Endothelial cell of umbilical vein (primary cell): ENCODE results near the gene KCNH6. TPM values are rescaled to one million over a fixed set of nuclear protein-coding genes. Genes with fewer than 3 reads are reported as not detected.

Experiments used
- BruUV-seq: library from RNA; stranded (reverse); fragments of 400-500 nt; replicated peaks from 2 replicates; lab custom pipeline; 2021; lab: Mats Ljungman, UMichigan
- CTCF ChIA-PET: fragments of 300-600, 350-600 bp; sonication (Branson Sonifier 250); formaldehyde crosslinking; loops from one replicate; lab custom pipeline; 2021; ENCODE audit warnings: antibody characterized with exemption, inconsistent platforms; lab: Charles Lee
- POLR2A ChIA-PET: fragments of 300-600, 350-600 bp; sonication (Branson Sonifier 250); formaldehyde crosslinking; loops from one replicate; lab custom pipeline; 2021; ENCODE audit warnings: antibody characterized with exemption, inconsistent platforms; lab: Charles Lee
- DNase-seq: peaks from one replicate; pipeline ENCODE4 v3.0.0-alpha.2; 2011; ENCODE audit warnings: low read depth, low spot score
- FAIRE-seq: peaks from 2 replicates; lab custom pipeline; 2011; peaks lifted over from hg19 to GRCh38; lab: Jason Lieb, UNC
- H2AFZ ChIP-seq: 2 replicates; pipeline ENCODE4 v1.6.0; 2012; ENCODE audit warnings: low read depth, low read length, control low read depth, inconsistent platforms
- H3K27ac ChIP-seq: 2 replicates; pipeline ENCODE4 v1.5.1; 2011; ENCODE audit warnings: low read depth, mild to moderate bottlenecking, control low read depth, low read length, moderate library complexity; ENCODE audit not compliant: insufficient read depth
- H3K27me3 ChIP-seq, 2 experiments: 2 replicates each; pipeline versions ENCODE4 v1.6.0 to v1.6.1; 2011; ENCODE audit warnings: low read length in 2 of 2, mixed read lengths in 1 of 2; ENCODE audit not compliant: control insufficient read depth in 2 of 2, insufficient read depth in 2 of 2
- H3K36me3 ChIP-seq, 2 experiments: 2 replicates in 1 of 2; 3 replicates in 1 of 2; pipeline ENCODE4 v1.5.1; 2011; ENCODE audit warnings: low read length in 2 of 2, mild to moderate bottlenecking in 1 of 2, moderate library complexity in 1 of 2; ENCODE audit not compliant: control insufficient read depth in 2 of 2, insufficient read depth in 2 of 2; ENCODE audit errors: extremely low read depth in 1 of 2
- H3K4me1 ChIP-seq: 3 replicates; pipeline ENCODE4 v1.5.1; 2011; ENCODE audit warnings: mild to moderate bottlenecking, low read length; ENCODE audit not compliant: control insufficient read depth, insufficient read depth; ENCODE audit errors: extremely low read depth
- H3K4me2 ChIP-seq: 2 replicates; pipeline ENCODE4 v1.6.1; 2011; ENCODE audit warnings: low read length, control low read depth, mixed read lengths; ENCODE audit not compliant: insufficient read depth
- H3K4me3 ChIP-seq, 3 experiments: fragments of 200-600 bp in 1 of 3; sonication (generic), shearing (Covaris generic) in 1 of 3; replicated peaks in 1 of 3; 2 replicates each; pipeline ENCODE4 v1.5.1; 2011 to 2016; ENCODE audit warnings: control low read depth in 3 of 3, low read length in 3 of 3, mild to moderate bottlenecking in 2 of 3, inconsistent platforms in 1 of 3, low read depth in 1 of 3, moderate library complexity in 1 of 3; ENCODE audit not compliant: insufficient read depth in 1 of 3
- H3K79me2 ChIP-seq: 2 replicates; pipeline ENCODE4 v1.6.0; 2012; ENCODE audit warnings: low read length, inconsistent platforms; ENCODE audit not compliant: control insufficient read depth, insufficient read depth
- H3K9ac ChIP-seq: replicated peaks from 2 replicates; pipeline ENCODE3; 2011; ENCODE audit warnings: low read length, control low read depth; ENCODE audit not compliant: insufficient read depth; ENCODE audit errors: extremely low read depth
- H3K9me1 ChIP-seq: replicated peaks from 3 replicates; pipeline ENCODE4 v1.6.0; 2011; ENCODE audit warnings: mild to moderate bottlenecking, low read length; ENCODE audit not compliant: control insufficient read depth, insufficient read depth; ENCODE audit errors: extremely low read depth
- H3K9me3 ChIP-seq: replicated peaks from 2 replicates; pipeline ENCODE4 v1.5.1; 2012; ENCODE audit warnings: low read length, inconsistent platforms; ENCODE audit not compliant: control insufficient read depth, insufficient read depth
- H4K20me1 ChIP-seq: replicated peaks from 2 replicates; pipeline ENCODE3; 2011; ENCODE audit warnings: mild to moderate bottlenecking, low read length; ENCODE audit not compliant: control insufficient read depth, insufficient read depth; ENCODE audit errors: extremely low read depth
- CTCF ChIP-seq, 2 donors: IDR thresholded peaks; 1 replicate in 1 of 2; 2 replicates in 1 of 2; pipeline ENCODE4 v1.5.1; 2011; ENCODE audit warnings: low read length in 2 of 2, mild to moderate bottlenecking in 2 of 2, moderate library complexity in 2 of 2, control low read depth in 1 of 2, inconsistent platforms in 1 of 2, low read depth in 1 of 2; ENCODE audit not compliant: insufficient read depth in 1 of 2; ENCODE audit errors: extremely low read depth in 1 of 2
- EZH2 ChIP-seq: IDR thresholded peaks from 2 replicates; pipeline ENCODE4 v1.6.1; 2012; ENCODE audit warnings: borderline replicate concordance, low read depth, mild to moderate bottlenecking, moderate library complexity, low read length, inconsistent platforms; ENCODE audit not compliant: severe bottlenecking
- FOS ChIP-seq: IDR thresholded peaks from 2 replicates; pipeline ENCODE4 v1.6.1; 2011; ENCODE audit warnings: mild to moderate bottlenecking, low read length, moderate library complexity, borderline replicate concordance; ENCODE audit not compliant: insufficient read depth
- GATA2 ChIP-seq: IDR thresholded peaks from 2 replicates; pipeline ENCODE4 v1.7.0; 2011; ENCODE audit warnings: low read depth, mild to moderate bottlenecking, moderate library complexity, mixed read lengths, low read length; ENCODE audit not compliant: insufficient read length, insufficient read depth
- JUN ChIP-seq: IDR thresholded peaks from 2 replicates; pipeline ENCODE4 v1.6.1; 2011; ENCODE audit warnings: borderline replicate concordance, low read depth; ENCODE audit not compliant: insufficient read length, insufficient read depth
- MAX ChIP-seq: IDR thresholded peaks from 2 replicates; pipeline ENCODE4 v1.6.1; 2011; ENCODE audit not compliant: insufficient read depth, insufficient read length
- MYC ChIP-seq: IDR thresholded peaks from one replicate; pipeline ENCODE4 v1.6.1; 2011; ENCODE audit warnings: mild to moderate bottlenecking, low read depth, low read length
- POLR2A ChIP-seq: IDR thresholded peaks from 2 replicates; pipeline ENCODE4 v1.6.1; 2012; ENCODE audit warnings: low read depth, mild to moderate bottlenecking, control low read depth, low read length
- POLR2AphosphoS5 ChIP-seq: IDR thresholded peaks from 2 replicates; pipeline ENCODE4 v1.6.1; 2012; ENCODE audit warnings: low read depth, mild to moderate bottlenecking, control low read depth, low read length, moderate library complexity; ENCODE audit not compliant: insufficient read depth
- dilution Hi-C: fragments of 300-500 bp; cut with MboI; formaldehyde crosslinking; loops from one replicate; pipeline ENCODE4 v1.15.0; 2019; ENCODE audit warnings: low sequenced_read_pairs; ENCODE audit not compliant: extremely low pct_ligation_motif_present
- intact Hi-C: fragments of 100-400 bp; cut with micrococcal nuclease; formaldehyde crosslinking; loops from one replicate; pipeline ENCODE4 v1.10.0; 2022
- polyA plus RNA-seq, 4 experiments: library from polyadenylated mRNA; depleted of rRNA in 3 of 4; stranded (reverse) in 3 of 4; unstranded in 1 of 4; fragments of >200 nt; gene quantifications; 2 replicates each; pipeline versions ENCODE4 v1.2.1 to v1.2.3, GENCODE V29; 2011 to 2012; ENCODE audit warnings: missing spikeins in 1 of 4
- total RNA-seq: library from RNA; stranded (reverse); gene quantifications from 2 replicates; pipeline ENCODE4 v1.2.3, GENCODE V29; 2021

The KCNH6 gene
- total and polyA plus RNA-seq, 2 donors (not counting 3 experiments of a cell fraction or from before 2014, with no cell fraction given) = 0.07 TPM; not detected in 1

GRCh38 chr17:63495491-63495890 lies 27.7 kb upstream of the KCNH6 start:
- DNase-seq (no peak), FAIRE-seq (no peak)
- CTCF ChIA-PET = interaction anchor here (1.2 to 1.4 kb wide), 2 partner anchors 70 kb away, joined by 6 read pairs; no protein-coding TSS in a partner anchor
- no peak overlapping the region for H3K9ac ChIP-seq
- H3K9me3 ChIP-seq = no peaks in the 10 kb centered on the region
- intact Hi-C loops = loop anchor here (5.0 kb wide), 2 partner anchors 68 to 117 kb away; no protein-coding TSS in a partner anchor
- no peak for TF ChIP-seq JUN
- no peak for TF ChIP-seq MAX
- TF ChIP-seq MYC = no peak
- TF ChIP-seq GATA2 = no peak
- no peak for TF ChIP-seq POLR2A
- TF ChIP-seq FOS = no peak
- TF ChIP-seq EZH2 = no peak
- no peak for TF ChIP-seq CTCF (IDR thresholded peaks at IDR 0.05; ENCODE audit: extremely low read depth in 1 of 2, insufficient read depth in 1 of 2, low read depth in 1 of 2, low read length in 2 of 2)
- no peak for TF ChIP-seq POLR2AphosphoS5
- H4K20me1 ChIP-seq = no peaks in the 10 kb centered on the region
- no TSS peak for BruUV-seq
- H3K4me3 ChIP-seq = no peak overlapping the region
- H3K4me2 ChIP-seq = no peak overlapping the region
- no peak overlapping the region for H2AFZ ChIP-seq
- H3K79me2 ChIP-seq = no peaks in the 10 kb centered on the region
- no peaks in the 10 kb centered on the region for H3K9me1 ChIP-seq
- no peaks in the 10 kb centered on the region for H3K4me1 ChIP-seq
- dilution Hi-C loops = no loop called here
- H3K27ac ChIP-seq = no peak overlapping the region
- POLR2A ChIA-PET = no interaction called here
- H3K27me3 ChIP-seq = peaks cover 0 to under 1% of the 10 kb centered on the region in 2 experiments
- peaks cover 0 to 27% of the 10 kb centered on the region in 2 experiments for H3K36me3 ChIP-seq
